GM19238 (cell line): Measurements from ENCODE around the gene PNMA8B.
A peak's percentile ranks its signal among the peaks of the same experiment; 100 is the strongest.
"Not testable (repeated sequence)": the region's sequence is repeated elsewhere in the genome, so short reads cannot be mapped to it uniquely, and the experiment has no call there.

Source experiments
- DNase-seq: peaks from one replicate; pipeline ENCODE4 v3.0.0; 2011; ENCODE audit warnings: low spot score; ENCODE audit not compliant: insufficient read length

PNMA8B gene

DNA sequence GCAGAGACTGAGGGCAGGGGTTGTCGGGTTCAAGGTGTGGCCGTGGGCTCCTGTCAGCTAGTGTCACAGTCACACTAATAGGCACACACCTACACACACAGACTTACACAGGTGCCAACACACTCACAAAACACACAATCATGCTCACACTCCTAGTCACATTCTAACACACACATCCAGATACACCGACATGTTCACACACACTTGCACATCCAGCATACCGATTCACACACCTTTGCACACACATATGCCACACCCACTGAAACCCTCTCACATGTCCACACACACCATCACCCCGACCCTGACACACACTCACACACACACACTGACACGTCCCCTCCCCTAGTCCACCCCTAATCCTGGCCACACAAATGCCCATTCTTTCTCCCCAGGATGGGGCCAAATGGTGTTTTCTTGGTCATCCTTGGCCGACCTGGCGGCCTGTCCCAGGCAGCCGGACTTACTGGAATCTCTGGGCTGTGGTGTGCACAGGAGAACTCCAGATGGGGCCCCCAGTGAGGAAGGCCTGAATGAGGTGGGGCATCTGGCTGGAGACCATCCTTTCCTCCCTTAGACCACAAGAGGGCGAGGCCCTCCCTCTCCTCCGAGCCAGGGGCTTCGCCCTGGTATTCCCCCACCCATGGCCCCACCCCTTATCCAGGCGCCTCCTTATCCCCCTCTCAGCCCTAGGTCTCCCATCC lies 19.1 kb upstream of the PNMA8B start:
- no peak for DNase-seq

DNA sequence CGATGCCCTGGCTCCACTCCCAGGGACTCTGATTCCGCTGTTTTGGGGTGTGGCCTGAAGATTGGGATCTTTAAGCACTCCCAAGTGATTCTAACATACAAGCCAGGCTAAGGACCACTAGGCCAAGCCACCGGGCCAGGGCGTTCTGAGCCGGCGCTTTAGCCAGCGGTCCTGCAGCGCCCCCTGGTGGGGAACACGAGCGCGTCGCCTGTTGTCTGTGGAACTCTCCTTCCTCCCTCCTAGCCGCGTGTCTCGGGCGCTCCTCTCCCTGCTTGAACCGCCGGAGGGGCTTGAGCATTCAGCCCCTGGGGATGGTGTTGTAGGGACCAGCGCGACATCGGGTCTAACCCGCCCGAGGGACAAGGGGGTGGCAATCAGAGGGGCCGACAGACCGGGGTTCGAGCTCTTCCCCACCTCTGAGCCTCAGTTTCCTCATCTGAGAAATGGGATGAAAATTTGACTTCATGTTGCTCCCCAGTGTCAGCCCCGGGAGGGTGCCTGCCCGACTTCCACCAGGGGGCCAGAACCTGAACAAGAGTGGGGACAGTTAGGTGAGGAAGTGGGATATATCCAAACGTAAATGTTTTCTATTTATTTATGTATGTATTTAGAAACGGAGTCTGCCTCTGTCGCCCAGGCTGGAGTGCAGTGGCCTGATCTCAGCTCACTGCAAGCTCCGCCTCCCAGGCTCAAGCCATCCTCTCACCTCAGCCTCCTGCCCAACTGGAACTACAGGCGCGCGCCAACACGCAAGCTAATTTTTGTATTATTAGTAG lies 18.0 kb upstream of the PNMA8B start:
- DNase-seq: peak; percentile 58

DNA sequence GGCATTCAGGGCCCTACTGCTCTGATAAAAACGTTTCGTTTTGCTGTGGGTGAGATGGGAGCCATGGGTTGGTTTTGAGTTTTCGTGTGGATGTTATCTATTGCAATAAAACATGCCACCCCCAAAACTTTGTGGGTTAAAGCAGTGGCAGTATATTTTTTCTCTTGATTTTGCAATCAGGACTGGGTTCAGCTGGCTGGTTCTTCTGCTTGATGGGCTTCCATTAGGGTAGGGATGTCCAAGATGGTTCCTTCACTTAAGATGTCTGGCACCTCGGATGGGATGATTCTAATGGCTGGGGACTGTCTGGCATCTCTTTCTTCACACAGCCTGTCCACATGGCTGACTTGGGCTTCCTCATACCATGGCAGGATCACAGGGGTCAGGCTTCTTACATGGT lies 15.6 kb upstream of the PNMA8B start:
- DNase-seq: no peak

DNA sequence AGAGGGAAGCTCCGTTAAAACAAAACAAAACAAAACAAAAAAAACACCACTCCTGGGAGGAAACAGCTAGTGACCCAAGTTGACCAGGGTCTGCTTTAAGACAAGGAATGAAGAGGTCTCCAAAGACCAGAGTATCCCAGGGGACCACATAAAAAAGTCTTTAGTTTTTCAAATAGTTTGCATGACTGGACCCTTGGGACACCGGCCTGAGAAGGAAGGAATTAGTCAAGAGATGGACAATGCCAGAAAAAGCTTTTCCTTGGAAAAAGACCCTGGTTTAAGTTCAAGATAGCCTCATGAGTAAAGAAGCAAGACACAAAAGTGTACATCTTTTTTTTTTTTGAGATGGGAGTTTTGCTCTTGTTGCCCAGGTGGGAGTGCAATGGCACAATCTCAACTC lies 12.5 kb upstream of the PNMA8B start:
- DNase-seq: no peak

DNA sequence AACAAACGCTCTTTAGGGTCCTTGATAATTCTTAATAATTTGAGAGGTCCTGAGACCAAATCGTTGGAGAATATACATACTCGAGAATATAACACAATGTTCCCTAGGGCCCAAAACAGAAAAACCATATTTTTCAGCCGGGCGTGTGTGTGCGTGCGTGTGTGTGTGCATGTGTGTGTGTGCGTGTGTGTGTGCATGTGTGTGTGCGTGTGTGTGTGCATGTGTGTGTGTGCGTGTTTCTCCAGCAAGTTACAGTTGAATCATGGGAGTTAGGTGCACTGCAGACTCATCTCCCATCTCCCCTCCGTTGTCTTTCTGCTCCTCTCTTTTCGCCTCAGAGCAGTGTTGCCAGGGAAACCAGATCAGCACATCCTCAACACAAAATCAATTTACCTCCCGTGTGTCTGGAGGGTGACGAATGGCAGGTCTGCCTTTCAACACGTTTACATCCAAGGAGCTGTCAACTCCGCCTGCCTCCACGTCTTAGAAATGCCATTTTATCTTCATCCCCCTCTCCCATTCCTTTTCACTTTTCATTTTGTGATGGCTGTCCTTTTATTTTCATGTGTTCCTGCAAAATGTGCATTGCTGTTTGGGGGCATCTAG lies 8.3 kb upstream of the PNMA8B start:
- no peak for DNase-seq

DNA sequence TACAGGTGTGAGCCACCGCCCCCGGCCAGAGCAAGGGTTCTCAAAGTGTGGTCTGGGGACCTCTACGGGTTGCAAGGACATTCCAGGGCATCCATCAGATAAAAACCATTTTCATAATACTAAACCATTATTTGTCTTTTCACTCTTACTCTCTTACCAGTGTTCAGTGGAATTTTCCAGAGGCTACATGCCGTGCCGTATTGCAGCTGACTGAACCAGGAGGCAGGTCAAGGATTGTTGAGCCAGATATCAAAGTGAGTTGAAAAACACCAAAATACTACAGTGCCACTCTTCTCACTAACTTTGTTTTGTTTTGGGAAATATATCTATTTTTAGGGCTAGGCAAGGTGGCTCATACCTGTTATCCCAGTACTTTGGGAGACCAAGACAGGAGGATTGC lies 7.2 kb upstream of the PNMA8B start:
- no peak for DNase-seq

DNA sequence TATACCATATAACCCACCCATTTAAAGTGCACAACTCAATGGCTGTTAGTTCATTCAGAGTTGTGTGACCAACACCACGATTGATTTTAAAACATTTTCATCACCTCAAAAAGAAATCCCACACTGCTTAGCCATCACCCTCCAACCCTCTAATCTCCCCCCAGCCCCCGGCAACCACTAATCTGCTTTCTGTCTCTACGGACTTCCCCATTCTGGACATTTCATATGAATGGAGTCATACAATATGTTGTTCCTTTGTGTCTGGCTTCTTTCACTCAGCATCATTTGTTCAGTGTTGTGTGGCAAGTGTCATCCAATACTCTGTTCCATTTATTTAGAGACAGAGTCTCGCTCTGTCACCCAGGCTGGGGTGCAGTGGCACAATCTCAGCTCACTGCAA lies 4.0 kb upstream of the PNMA8B start:
- DNase-seq: no peak

DNA sequence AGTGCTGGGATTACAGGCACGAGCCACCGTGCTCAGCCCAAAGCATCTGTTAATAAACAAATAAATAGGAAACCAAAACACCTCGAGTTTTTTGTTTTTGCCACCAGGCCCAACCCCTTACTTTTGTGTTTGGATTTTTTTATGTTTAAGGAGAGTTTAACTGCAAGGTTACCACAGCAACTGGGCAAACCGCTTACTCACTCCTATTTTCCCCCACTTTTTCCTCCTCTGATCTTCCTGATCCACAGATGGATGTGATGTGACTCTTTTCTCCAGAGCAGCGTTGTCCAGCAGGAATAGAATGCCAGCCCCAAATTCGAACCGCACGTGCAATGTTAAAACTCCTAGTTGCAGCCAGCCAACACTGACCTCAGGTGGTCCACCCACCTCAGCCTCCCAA lies 2.1 kb upstream of the PNMA8B start:
- DNase-seq: no peak

DNA sequence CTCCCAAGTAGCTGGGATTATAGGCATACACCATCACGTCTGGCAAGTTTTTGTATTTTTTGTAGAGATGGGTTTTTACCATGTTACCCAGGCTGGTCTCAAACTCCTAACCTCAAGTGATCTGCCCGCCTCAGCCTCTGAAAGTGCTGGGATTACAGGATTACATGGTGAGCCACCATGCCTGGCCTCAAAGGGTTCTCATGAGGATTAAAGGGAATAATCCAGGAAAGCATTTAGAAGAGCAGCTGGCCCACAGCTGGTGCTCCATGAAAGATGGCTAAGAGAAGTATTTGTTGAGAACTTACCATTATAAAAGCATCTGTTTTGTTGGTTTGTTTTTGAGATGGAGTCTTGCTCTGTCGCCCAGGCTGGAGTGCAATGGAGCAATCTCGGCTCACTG lies 1.2 kb upstream of the PNMA8B start:
- not testable (repeated sequence) for DNase-seq

DNA sequence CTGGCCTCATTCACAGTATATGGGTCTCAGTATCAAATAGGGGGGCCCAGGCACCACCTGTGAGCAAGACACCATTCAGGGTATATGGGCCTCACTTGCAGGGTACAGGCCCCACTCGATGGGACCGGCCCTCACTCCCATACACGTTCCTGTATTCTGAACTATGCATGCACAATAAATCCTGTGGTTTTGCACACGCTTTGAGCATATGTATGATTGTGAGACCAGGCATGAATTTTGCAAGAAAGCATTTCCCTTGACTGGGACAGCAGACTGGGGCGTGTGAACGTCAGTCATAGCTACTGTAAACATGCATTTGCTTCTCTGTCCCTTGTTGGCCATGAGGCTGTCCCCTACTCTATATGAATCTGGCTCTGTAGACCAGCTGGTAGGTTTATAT lies 637 bp upstream of the PNMA8B start:
- no peak for DNase-seq

DNA sequence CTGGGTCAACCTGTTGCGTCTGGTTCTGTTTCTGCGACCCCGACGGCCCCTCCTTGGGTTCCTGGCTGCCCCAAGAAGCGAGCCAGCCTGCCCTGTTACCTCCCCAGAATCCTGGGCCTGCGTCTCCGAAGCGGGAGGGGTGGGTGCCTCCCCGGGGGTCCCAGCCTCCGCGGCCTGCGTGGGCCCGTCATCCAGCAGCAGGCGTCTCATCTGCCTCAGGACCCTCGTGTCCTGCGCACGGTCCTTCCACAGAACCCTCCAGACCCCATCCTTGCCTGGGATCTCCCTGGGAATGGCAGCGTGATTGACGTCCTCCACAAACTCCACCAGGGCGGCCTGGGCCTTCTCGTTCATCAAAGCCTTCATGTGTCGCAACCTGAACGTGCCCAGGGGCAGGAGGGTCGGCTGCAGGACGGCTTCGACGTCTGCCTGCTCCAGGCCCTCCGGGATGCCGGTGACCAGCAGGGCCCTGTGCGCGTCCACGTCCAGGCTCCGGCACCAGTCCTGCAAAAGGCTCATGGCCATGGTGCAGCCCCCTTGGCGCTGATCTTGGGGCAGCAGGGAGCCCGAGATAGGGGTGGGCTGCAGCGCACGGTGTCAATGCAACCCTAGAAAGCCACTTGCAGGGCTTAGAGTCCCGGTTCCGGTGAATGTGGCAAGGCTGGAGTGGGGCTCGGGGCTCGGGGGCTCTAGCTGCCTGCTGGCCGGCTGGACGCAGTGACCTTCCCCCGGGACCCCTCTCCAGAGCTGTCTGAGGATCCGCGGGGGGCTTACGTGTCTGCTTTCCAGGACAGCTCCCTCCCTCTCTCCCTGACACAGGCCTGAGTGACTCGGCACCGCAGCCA lies 504 bp downstream of the PNMA8B start:
- DNase-seq: no peak

DNA sequence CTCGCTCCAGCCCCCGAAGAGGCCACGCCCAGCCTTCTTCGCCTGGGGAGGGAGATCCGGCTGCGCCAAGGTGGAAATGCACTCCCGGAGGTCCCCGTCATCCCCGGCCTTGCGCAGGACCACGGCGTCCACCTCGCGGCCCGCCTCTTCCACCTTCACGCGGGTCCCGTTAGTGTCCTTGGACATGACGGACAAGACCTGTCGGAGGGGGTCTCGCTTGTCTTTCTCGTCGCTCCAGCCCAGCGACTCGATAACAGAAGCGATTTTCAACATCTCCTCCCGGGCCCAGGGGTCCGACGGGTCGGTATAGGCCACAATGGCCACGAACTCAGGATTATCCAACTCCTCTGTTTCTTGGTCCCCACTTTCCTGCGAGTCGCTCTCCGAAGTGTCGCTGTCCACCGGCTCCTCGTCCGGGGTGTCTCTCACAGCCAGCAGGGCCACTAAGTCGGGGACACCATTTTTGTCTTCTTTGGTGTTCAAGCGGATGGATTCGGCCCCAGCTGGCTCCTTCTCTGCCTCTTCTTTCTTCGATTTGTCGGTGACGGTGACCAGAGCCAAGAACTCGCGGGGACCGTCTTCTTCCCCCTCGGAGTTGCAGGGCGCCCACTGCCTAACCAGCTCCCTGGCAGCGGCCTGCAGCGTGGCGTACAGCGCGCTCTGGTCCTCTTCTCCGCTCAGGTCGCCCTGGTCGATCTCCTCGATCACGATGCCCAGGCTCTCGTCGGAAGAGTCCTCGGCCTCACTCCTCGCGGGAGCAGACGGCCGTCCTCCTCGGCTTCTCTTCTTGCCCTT lies 1.3 kb downstream of the PNMA8B start:
- no peak for DNase-seq

DNA sequence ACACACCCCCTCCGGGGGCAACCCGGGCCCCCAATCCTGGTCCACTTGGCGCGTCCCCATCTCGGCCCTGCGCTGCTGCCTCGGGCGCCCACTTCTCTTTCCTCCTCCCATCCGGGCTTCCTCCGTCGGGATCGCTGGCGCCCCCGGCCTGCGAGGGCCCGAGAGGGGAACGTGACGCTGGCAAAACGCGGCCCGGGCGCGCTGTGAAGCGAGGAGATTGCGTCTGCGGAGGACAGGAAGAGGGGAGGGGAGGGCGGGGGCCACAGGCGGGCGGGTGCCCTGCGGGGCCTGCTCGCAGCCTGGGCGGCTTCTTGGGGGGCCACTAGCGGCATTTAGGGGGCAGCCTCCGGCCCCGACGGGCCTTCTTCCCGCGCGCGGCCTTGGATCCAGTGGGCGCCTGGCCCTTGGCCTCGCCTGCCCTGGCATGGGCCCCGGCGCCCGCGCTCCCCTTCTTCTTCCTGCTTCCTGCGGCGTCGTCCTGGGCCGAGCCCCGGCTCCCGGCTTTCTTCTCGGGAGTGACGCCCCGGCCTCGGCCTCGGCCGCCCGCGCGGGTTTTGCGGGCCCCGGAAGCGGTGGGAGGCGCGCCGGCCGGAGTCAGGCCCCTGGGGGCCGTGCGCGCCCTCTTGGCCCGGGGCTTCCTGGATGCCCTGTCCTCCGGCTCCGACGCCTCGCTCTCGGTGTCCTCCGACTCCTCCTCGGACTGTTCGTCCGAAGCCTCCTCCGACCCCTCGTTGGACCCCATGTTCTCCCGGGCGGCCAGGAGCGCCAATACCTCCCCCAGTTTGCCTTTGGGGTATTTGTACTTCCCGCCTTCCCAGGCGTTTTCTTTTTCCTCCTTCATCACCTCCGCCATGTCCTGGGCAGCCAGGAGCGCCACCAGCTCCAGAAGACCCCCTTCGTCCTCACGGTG lies 2.2 kb downstream of the PNMA8B start:
- no peak for DNase-seq

DNA sequence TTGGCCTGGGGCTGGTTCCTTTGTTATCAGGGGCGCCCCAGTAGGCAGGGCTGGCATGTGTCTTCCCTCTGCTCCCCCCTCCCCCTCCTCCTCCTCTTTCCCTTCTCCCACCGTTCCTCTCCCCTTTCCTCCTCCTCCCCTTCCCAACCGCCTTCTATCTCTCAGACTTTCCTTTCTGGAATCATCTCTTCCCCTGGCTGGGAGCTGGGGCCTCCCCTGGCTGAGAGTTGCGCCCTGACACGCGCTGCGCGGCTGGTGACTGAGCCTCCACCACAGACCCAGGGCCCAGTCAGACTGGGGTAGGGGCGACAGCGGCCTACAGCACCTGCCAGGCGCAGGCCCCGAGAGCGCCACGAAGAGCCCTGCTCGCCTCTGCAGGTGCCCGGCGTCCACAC lies 2.8 kb downstream of the PNMA8B start:
- no peak for DNase-seq

DNA sequence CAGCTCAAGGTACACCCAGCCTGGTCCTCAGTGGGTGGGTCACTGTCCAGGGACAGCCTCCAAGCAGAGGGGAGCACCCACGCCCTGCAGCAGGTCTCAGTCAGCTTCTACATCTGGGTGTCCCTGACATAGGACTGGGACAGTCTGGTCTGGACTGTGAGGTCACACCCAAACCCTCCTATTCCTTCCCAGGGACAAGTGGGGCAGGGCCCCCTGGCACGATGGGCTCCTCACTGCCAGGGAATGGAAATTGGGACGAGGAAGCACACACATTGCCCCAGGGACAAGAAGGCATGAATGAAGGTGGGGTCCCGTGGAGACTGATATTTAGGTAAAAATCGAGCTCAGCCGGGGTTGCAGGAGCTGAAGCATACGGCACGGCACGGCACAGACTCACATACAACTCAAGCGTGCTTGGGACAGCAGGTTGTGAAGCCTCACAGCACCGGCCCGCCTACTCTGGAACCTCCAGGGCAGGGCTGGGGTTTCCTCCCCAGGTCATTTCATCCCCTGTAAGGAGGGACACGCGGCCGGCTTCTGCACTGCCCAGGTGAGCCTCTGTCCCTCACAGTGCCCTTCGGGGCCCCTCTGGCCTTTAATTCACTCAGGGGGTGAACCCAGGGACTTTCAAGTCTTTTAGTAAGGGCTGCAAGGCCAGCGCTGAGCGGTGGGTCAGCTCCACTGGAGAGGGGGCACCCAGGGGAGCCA lies 3.5 kb downstream of the PNMA8B start:
- no peak for DNase-seq

DNA sequence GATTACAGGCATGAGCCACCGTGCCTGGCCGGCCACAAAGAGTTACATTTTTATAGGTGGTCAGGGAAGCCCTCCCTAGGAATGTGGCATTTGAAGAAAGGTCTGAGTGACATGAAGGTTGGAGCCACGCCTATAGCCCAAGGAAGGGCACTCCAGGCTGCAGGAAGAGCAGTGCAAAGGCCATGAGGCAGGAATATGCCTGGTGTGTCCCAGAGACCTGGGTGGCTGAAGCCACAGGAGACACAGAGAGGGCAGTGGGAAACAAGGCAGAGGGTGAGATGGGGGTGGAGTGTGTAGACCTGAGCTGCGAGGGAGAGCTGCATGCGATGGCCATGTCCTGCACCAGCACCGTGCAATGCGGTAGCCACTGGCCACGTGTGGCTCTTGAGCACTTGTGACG lies 4.9 kb downstream of the PNMA8B start:
- no peak for DNase-seq

DNA sequence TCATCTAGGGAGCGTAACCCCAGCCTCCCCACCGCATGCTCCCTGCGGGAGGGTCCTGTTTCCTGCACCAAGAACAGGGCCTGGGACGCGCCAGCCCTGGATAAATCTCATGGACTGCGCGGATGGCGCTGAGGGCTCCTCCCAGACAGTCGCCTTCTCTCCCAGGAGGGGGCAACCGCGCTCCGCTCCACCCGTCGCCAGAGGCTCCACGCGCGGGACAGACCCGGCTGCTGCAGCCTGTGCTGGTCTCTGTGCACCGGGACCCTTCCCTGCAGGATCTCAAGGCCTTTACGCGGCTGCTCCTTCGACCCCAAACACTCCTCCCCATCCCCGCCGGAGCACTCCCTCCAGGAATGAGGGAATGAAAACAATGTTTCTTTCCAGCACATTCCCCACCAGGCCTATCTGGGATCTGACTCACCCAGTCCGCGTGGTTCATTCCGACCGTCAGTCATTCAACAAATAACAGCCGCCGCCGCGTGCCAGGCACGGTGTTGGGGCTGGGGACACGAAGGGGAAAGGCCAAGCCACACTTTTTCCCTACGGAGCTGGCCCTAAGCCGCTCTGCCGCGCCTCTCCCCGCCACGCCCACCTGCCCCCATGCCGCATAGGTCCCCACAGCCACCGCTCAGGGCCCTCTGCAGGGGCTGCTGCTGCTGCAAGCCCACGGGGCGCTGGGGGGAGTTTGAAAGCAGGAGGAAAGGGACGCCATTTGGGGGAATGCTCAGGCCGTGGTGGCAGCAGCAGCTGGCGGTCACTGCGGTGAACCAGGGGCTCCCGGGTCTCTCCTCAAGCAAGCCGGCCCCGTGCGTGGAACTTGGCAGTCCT lies 6.0 kb downstream of the PNMA8B start:
- no peak for DNase-seq

DNA sequence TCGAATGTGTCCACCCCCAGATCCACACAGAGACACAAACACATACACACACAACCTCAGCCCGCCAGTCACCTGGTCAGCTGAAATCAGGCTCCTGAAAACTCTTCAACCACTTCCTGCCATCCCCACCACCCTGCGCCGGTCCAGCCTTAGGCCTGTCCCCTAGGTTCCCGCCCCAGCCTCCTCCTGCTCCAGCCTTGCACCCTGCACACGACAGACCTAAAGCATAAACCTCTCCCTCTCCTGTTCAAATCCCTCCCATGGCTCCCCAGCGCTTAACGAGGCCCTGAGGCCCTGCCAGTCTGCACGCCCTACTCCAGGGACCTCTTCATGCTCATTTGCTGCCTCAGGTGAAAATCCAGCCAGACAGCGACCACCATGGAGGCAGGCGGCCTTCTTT lies 7.1 kb downstream of the PNMA8B start:
- no peak for DNase-seq
